Measurements from ENCODE around the gene OR6B2.

- TF ChIP-seq CTCF (conservative IDR thresholded peaks at IDR 0.05; ENCODE audit: low read depth, low read length) (no peak), EZH2 (IDR thresholded peaks at IDR 0.05; ENCODE audit: borderline replicate concordance, low read depth, low read length, poor library complexity, severe bottlenecking) (no peak)
Measured at GRCh38 chr2:240024766-240025165, 5.5 kb downstream of the OR6B2 start.
